HG03378 (cell line): ENCODE data around the gene CLK3.

Experiments used
- ATAC-seq: cut with Tn5 transposase; IDR thresholded peaks from one replicate; pipeline ENCODE4 v1.9.1; 2021; ENCODE audit warnings: mild to moderate bottlenecking, moderate library complexity; ENCODE audit not compliant: unreplicated experiment

CLK3 gene

DNA sequence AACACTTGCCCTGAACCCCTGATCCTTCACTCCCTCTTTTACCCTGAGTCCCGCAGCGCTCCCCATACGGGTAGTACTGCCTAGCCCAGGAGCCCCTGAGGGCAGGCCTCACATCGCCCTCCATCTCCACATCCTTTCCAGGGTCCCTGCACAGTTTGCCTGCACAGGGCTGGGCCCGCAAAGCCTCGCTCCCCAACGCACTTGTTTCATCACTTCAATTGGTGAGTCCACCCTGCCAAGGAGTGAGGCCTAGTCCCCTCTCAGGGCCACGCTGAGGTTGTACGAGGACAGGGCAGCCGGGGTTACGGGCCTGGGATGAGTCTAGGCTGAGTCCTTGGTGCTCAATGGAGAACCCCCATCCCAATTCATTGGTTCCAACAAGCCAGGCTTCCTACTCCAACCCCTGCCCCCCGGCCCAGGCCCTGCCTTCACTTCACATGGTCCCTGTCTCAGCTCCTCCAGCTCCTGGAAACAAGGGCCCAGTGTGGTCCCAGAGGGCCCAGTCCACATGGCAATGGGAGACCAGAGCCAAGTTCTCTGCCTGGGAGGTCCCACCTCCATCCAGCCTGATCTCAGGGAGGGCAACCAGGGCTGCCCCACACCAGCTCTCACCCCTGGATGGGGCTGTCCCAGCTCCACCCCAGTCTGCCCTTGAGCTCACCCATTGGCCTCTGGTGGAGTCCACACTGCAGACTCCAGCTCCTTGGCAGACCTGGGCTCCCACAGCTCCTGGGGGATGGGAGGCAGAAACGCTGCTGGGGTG, 12.4 kb upstream of the CLK3 start:
- ATAC-seq: no peak

DNA sequence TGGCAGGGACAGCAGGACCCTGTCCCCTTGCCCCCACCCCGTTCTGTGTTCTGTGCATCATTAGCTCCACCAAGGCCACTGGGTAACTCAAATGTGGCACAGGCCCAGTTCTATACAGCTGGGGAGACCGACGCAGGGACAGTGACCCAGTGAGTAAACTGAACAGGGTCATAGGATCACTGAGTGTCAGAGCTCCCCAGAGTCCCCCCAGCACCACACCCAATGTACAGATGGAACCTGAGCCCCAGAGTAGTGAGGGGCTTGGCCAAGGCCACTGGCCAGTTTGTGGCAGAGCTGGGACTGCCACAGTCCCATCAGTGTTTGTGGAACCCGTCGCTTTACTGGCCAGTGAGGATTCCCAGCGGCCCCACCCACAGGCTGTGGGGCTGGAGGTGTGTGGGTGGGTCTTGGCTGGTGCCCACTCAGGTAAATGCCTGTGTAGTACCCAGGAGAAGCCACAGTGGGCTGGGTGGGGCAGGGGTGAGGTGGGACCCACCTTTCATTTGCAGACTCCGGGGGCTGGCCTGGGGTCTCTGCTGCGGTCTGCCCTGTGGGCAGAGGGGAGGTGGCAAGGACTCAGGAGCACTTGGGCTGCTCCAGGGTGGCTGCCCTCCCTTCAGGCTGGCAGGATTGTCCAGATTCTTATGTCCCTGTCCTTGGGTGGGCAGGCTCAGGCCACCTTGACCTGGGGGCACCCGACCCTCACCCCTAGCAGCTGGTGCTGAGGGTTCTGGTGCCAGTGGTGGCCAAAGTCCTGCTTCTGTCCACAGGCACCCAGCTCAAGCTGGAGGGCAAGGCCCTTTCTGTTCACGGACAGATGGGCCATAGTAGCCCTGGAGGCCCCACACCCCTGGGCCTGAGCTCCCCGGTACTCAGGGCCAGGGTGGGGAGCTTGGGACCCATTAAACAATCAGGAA, 11.6 kb upstream of the CLK3 start:
- ATAC-seq: no peak

DNA sequence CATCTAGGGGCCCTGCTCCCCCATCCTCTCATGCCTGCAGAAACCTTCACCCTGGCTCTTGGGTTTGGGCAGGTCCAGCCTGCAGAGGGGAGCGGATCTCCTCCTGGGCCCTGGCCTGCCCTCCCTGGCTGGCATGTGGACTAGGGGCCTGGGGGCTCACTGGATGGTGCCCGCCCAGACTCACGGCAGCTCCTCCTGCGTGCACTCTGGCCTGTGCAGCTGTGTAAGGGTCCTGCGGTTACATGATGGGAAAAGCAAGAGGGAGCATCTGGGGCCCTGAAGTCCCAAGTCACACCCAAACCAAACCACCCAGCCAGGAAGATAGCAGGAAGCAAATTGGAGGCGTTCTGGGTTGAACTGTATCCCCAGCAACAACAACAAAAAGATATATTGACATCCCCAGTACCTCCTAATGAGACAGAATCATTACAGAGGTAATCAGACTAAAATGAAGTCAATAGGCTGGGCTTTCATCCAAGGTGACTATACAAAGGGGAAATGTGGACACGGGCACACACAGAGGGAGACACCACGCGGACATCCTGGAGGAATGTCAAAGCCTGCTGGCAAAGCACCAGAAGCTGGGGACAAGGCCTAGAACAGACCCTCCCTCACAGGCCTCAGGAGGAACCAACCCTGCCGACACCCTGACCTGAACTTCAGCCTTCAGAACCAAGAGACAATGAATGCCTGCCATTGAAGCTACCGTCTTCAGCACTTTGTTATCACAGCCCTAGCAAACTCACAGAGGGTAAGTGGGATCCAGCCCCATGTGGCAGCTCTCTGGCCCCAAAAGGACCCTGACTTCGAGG, 10.4 kb upstream of the CLK3 start:
- no peak for ATAC-seq

DNA sequence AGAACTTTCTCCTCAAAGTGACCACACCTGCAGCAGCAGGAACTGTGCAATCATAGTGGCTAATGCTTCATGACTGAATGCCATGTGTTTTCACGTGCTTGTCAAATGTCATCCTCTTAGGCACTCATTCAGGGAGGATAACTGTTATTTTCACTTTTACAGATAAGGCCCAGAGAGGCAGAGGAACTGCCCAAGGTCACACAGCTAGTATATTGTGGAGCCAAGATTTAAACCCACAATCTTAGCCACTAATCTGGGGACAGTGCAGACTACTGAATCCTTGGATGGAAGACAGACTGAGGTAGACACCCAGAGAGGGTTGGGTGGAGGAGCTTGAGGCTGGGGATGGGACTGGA, 9.9 kb upstream of the CLK3 start:
- no peak for ATAC-seq

DNA sequence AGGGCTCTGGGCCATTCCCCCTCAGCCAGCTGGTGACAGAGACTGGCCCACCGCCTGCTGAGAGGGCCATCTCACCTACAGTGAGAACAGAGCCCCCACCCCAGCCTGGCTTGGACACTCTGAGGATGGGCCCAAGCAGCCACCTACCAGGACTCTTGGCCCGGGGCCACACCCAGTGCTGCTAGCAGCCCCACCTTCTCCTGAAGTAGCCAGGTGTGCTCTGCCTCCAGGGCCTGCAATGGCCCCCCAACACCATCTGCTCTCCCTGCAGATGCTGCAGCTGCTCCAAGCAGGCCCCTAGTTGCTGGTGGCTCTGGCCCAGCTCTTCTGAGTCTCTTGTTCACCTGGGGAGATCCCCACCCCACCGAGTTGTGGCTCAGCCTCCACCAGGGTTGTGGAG, 6.8 kb upstream of the CLK3 start:
- ATAC-seq: no peak

DNA sequence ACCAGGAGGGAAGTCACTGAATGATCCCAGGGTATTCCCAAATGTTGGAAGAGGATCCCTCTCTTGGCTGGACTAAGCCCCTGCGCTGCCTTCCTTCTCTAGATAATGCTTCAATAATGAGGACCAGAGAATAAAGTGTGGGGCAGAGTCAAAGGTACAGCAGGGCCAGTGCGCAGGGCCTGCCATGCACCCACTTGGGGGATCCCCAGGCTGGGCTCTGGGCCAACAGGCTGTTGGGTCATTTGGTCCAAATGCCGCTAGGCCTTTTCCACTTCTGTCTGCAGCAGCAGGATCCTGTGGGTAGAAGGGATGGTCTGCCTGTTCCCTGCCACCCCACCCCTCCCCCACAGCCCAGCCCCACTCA, 5.7 kb upstream of the CLK3 start:
- no peak for ATAC-seq

DNA sequence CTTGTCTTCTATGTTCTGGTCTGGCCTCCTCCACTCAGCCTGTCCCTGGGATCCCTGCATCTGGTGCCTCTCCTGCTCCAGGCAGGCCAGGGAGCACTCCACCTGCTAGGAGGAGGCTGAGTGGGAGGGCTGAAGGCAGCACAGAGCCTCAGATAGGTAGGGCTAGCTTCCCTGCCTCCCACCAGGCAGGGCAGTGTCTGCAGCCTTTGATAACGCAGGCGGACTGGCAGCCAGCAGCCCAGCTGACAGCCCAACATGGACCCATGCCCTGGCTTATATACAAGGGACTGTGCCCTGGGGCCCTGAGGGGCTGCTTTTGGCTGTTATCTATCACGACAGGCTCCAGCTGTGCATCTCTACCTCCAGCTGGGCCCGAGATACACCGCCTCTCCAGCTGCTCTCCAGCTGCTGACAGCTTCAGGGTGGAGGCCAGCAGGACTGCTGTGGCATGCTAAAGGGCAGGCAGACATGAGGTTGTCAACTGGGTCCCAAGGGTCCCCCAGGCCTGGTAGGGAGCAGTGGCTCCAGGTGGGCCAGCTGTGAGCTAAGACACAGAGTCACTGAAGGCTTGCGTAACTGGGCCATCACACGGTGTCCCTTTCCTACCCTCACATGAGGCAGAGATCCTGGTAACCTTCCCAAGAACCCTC, 5.2 kb upstream of the CLK3 start:
- no peak for ATAC-seq

DNA sequence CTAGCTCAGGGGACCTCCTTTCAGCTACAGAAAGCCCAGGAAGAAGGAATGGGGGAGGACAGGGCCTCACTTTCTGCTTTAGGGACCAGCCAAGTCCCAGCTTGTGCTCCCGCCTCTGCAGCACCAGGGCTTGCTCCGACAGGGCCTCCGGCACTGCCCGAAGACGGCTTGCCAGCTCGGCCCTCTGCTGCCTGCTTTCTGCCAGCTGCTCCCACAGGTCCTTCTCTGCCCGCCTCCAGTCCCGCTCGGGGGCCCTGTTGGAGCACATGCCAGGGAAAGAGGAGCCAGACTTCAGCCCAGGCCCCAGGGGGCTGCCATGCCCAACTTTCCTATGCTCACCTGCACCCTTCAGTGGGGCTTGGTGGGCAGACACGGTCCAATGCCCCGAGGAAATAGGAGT, 4.3 kb upstream of the CLK3 start:
- ATAC-seq: no peak

DNA sequence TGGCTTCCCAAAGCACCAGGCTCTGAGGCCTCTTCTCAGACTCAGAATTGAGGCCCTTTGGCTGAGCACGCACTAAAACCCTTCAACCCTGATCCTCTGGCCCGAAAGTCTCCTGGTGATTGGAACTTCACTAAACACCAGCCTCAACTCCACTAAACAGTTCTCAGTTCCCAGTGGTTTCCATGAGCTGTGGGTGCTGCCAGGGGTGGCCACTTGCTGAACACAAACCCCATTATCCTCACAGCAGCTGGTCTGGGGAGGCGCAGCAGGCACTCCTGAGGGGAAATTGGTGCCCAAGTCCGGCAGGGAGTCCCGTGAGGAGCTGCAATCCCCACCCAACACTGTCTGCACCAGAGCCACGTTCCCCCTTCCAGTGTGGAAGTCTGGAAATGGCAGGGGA, 3.8 kb upstream of the CLK3 start:
- no peak for ATAC-seq

DNA sequence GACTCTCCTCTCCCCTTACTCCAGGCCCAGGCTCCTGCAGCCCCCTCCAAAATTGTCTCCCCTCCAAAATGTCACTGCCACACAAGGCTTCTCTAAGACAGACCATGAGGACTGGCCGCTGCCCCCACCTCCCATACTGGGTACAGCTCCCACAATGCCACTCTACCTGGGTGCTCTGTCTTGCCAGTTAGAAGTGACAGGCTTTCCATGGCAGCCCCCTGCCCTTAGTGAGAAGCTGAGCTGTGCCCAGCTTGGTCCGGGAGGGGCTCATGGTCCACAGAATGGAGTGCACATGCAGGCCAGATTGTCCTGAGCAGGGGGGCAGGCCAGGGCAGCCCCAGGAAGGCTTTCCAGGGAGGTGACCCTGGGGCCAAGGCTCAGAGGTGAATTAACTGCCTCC, 3.0 kb upstream of the CLK3 start:
- no peak for ATAC-seq

DNA sequence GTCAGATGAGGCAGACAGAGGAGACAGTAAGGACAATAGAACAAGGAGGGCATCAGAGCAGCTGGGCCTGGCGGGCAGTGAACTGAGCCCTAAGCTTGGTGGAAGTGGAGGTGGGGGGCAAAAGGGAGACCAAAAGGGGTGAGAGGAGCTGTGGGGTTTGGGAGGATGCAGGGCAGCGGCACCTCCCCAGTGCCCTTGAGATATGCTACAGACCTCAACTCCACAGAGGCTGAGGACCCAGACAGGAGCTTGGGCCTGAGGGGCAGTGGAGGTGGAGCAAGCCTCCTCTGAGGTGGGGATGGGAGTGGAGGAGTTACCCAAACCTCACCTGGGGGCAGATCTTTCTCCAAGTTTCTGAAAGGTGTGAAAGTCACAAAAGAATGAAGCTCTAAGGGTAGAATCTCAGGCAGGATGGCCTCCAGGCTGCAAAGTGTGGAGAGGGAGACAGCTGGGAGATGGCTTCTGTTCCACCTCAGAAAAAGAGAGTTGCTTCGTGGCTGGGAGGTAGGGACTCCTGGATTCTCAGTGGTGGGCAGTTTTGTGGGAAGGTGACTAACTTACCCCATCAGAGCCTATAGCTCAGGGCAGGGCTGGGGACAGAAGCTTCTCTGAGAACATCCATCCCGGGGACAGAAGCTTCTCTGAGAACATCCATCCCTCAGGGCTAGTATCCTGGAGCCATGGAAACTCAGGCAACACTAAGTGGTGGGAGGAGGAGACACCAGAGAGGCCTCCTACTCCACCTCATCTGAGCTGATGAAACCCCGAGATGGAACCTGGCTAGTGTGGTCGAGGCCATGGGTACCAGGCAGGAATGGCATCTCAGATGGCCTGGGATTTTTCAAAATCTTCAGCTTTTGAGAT, 2.3 kb upstream of the CLK3 start:
- no peak for ATAC-seq

DNA sequence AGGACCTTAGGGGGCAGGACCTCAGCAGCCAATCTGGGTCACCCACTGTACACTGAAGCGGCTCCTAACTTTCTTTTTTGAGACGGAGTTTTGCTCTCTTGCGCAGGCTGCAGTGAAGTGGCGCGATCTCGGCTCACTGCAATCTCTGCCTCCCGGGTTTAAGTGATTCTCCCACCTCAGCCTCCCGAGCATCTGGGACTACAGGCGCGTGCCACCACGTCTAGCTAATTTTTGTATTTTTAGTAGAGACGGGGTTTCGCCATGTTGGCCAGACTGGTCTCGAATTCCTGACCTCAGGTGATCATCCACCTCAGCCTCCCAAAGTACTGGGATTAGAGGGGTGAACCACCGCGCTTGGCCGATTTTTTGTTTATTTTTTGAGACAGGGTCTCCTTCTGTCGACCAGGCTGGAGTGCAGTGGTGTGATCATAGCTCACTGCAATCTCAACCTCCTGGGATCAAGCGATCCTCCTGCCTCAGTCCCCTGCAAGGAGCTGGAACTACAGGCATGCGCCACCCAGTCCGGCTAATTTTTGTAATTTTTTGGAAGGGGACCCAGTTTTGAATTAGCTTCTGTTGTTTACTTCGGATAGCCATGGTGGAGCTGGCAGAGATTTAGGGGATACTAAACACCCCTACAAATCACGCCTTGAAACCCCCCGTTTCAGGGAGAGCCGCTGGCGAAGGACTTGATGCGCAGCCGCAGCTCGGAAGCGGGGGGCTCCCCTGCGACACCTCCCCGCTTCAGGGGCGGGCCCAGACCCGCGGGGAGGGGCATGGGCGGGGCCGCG, 1.5 kb upstream of the CLK3 start:
- ATAC-seq: no peak

DNA sequence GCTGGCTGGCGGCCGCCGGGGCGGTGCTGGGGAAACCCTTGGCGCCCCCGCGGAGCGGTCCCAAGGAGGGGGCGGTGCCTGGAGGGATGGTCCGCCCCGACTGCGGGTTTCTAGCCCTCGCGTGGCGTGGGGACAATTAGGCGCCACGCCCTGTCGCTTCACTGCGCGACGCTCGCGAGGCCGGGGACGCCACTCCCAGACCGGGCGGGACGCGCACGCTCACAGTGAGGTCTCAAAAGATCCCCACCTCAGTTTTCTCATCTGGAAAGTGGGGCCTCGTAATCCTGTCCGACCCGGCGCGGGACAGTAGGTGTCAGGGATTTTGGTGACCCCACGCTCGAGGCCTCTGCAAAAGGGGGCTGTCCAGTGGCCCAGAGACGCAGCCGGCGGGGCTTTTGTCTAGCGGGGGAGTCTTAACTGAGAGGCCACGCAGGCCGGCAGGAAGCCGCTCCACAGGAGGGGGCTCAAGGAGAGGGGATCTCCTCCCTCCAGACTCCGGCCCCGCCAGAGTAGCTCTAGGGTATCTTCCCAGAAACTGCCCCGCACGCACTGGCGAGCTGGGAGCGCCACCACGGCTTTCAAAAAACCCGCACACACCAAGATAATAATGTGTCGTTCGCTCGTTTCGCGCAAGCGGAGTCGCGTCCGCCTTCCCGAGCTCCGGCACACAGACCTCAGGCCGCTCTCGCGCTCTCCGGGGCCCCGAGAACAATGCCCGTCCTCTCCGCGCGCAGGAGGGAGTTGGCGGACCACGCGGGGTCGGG, 710 bp upstream of the CLK3 start:
- ATAC-seq: peak; percentile 38

DNA sequence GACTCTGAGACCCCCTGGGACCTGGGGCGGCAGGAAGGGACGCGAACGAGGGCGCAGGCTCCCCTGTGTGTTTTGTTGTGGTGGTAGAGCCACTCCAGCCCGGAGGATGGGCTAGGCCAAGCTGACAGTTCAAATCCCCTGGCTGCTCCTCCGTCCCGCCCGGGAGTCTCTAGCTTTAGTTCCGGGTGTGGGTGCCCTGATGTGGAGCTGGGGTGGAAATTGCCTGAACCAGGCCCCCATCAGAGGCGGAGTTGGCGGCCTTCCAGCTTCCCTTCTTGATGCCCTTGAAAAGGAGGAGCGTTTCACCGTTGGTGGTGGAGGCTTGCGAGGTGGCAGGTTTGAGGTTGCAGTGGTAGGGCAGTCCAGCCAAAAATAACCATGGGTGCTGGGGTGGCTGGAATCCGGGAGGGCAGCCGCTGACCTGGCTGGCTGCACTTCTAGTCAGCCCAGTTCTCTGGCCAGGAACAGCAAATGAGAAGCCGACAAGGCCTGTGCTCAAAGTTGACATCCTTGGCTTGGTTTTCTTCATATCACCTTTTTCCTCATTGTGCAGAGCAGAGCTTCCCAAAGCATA, 817 bp downstream of the CLK3 start:
- ATAC-seq: no peak

DNA sequence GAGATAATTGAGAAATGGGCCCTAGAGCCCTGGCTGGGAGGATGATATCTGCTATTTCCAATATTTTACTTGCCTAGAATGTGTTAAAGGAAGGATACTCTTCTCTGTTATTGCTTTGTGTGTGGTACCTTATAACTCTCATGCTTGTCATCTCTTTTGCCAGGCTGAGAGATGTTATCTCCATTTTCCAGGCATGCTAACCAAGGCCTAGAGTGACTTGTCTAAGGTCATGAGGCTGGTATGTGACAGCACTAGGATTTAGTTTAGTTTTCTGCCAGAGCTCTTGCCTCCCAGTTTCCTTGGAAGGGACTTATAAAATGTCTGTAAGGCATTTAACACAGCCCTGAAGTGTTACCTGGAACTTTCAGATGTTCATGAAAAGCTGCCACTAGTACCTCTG, 1.4 kb downstream of the CLK3 start:
- ATAC-seq: no peak

DNA sequence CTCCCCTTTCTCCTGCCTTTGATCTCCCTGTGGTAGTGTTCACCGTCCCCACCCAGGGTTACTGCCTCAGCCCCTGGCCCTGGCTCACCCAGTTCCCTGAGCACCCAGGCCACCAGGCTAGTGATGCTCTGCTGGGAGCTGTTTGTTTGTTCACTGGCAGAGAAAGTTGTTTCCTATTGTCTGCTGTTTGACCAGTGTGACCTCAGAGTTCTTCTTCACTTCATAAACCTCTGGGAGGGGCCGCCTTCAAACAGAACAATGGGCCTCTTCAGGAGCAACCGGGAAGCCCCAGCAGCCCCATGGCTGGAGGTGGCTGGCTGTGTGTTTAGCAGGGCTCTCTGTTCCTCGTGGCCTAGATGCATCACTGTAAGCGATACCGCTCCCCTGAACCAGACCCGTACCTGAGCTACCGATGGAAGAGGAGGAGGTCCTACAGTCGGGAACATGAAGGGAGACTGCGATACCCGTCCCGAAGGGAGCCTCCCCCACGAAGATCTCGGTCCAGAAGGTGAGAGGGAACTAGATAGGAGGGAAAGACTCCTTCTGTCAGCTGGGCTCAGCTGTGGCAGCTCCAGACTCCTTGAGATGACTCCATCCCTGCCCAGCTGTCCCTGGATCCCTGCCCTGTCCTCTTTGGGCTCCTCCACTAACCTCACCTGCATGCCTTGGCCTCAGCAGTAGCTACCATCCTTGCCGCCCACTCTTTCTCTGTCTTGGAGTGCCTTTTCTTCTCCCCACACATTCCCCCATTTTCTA, 3.4 kb downstream of the CLK3 start:
- ATAC-seq: no peak

DNA sequence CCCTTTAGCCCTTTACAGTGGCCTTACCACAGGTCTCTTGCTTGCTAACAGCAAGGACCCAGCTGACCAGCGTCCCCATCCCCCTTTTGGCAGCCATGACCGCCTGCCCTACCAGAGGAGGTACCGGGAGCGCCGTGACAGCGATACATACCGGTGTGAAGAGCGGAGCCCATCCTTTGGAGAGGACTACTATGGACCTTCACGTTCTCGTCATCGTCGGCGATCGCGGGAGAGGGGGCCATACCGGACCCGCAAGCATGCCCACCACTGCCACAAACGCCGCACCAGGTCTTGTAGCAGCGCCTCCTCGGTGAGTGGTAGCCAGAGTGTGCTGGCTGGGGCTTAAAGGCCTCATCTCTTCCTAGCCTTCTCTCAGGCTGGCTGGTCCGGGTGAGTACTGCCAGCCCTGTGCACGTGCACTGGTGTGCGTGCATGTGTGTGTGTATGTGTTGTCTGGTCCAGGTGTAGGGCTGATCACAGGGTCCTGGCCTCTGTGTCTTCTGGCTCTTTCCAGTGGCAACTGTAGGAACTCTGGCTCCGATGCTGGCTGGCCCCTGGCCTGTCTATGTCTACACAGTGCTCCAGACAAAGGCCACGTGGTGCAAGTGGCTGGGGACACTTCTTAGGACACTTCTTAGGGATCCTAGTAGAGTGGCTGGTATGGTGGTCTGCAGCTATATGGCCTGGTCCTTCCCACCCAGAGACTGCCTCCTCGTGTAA, 4.4 kb downstream of the CLK3 start:
- no peak for ATAC-seq
